Stimulated activated CD8-positive, alpha-beta memory T cell treated with anti-CD3 and anti-CD28 coated beads, Interleukin-4, amount 100 ng/mL, for 4 hours (primary cell): ENCODE results near the gene YPEL1.
"Not testable (repeated sequence)": the region's sequence is repeated elsewhere in the genome, so short reads cannot be mapped to it uniquely, and the experiment has no call there.

Experiments used
- DNase-seq, 2 donors: peaks; one replicate each; pipeline ENCODE4 v3.0.0-alpha.2; 2020; ENCODE audit warnings: low read depth in 2 of 2, low spot score in 1 of 2

The YPEL1 gene

DNA sequence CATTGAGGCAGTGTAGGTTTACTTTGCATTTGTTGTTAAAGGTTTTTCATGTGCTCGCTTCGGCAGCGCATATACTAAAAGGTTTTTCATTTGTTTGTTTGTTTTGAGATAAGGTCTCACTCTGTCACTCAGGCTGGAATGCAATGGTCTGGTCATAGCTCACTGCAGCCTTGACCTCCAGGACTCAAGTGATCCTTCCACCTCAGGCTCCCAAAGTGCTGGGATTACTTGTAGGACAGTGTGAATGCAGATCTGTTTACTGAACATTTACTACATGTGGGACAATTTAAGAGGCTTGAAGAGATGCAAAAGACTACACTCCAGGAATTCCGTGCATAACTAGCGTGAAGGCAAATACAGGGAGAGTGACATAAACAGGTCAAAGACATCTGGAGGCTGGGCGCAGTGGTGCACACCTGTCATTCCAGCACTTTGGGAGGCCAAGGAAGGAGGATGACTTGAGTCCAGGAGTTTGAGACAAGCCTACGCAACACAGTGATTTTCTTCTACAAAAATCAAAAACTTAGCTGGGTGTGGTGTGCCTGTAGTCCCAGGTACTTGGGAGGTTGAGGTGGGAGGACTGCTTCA lies 34.1 kb downstream of the YPEL1 start:
- no peak for DNase-seq

DNA sequence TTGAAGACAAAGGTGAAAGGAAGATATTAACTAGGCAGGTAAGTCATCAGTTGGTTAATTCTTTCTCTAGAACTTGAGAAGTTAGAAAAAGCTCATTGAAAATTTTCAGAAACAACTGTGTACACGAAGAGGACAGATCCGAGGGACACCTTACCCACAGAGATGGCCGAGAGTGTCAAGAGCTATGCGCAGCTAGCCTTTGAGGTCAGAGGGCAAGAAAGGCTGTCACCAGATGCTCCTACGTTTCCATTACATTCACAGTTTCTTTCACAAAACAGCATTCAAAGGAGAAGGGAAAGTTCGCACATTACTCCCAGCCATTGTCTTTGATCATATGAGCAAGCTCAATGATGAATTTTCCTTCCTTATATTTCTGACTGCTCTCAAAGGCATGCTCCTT lies 34.8 kb downstream of the YPEL1 start:
- no peak for DNase-seq

DNA sequence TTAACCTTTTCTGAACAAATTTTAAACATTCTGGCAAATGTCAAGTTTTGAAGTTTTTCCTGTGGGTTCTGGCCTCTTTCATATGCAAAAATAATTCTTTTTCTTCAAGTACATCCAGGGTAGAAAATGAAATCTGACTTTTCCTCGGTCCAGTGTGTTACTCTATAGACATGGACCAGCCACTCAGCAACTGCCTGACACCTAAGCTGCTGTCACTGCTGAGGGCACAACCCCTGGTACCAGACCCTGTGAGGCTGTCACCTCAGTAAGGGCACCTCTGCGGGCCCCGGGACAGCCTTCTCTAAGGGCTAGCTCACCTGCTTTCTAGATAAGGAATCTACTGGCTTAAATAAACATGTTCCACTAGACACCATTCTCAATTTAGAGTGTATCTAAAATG lies 36.0 kb downstream of the YPEL1 start:
- DNase-seq = no peak

DNA sequence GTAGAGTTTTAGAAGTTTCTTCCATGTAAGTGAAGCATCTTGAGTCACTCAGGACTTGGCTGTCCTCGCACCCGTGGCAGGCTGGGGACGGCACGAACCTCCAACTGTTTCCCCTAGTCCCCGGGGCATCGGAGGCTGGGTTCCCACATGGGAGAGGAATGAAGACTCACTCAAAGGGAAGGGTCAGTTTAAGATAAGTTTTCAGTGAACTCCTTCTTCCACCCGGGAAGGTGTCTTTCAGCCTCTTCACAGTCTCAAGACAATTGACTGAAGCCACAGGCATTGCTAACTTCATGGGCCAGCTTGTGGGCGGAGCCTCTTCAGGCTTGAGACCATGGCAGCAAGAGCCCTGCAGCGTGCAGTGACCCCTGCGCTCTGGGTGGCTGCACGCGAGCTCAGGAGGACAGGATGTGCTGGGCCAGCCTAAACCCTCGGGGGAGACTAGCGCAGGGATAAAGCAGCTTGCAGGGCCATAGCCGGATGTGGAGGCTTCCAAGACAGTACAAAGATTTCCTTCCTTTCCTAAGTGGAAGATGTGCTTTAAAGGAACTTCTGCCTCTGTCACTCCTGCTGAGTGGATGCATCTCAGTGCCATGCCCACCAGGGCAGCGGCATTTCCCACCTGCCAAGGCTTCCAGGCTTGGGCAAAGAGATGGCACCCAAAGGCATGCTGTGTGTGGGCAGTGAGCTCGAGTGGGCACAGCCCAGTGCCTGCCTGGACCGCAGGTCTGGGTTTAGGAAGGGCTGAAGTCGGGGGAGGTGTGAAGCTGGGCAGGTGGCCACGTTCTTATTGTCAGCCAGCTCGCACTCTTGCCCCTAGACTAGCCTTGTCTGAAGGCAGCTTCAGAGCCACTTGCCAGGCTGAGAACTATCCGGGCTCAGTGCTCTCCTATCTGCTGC lies 36.9 kb downstream of the YPEL1 start:
- DNase-seq = no peak

DNA sequence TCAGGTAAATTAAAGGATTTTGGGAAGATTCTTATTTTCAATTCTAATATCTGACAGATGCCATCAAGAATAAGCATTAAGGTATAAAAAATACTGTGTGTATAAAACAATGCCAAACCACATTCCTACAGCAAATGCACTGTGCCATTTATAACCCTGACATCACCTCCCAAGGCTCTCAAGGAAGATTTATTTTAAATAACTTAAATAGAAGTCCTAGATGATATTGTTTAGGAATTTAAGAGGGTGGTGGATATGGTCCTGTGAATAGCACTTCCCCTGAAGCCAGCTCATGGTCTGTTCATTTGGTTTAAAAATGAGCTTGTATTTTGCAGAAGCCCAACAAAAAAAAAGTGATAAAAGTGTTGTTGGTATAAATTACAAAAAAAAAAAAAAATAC lies 37.7 kb downstream of the YPEL1 start:
- no peak for DNase-seq

DNA sequence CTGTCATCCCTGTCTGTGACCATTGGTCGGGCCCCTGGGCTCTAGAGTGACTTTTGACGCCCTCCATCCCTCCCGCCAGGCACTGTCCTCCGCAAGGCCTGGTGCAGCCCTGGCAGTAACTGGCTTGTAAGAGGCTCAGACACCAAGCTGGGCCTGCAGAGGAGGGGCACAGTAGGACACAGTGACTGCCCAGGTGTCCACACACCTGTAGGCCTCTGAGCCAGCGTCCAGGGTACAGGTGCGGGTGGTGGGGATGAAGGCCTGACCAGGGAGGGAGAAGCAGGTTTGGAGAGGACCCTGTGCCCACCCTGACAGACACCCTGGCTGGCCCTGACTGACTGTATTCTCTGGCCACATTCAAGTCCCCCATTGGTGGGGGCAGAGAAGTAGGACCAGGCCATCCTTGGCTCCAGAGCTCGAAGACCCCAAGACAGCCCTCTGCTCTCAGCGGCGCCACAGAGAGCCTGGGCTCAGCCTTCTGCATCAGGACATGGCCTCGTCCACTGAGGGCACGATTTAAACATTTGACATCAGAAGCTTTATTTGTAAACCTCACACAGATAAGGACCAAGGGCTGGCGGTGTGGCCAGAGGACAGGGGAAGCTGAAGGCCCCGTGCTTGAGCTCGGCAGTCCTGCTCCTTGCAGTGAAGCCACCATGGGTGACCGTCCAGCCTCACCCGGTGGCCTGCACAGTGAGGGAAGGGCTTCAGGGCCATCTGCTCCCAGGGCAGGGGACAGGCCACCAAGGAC lies 38.4 kb downstream of the YPEL1 start:
- no peak for DNase-seq

DNA sequence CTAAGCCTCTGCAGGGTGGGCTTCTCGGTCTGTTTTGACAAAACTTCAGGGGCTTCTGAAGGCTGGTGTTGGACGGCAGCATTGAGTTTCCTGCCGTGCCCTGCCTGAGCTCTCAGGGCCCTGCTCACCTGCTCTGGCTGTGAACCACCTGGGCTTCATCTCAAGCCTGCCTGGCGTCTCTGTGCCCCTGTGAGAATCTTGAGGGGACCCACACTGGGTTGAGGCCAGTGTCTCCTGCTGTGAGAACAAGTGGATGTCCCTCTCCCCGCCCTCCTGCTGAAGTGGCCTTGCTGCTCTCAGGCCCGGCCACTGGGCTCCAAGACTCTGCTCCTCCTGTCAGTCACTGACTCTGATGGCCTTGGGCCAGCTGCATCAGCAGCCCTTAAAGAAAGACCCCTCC lies 39.5 kb downstream of the YPEL1 start:
- DNase-seq = no peak

DNA sequence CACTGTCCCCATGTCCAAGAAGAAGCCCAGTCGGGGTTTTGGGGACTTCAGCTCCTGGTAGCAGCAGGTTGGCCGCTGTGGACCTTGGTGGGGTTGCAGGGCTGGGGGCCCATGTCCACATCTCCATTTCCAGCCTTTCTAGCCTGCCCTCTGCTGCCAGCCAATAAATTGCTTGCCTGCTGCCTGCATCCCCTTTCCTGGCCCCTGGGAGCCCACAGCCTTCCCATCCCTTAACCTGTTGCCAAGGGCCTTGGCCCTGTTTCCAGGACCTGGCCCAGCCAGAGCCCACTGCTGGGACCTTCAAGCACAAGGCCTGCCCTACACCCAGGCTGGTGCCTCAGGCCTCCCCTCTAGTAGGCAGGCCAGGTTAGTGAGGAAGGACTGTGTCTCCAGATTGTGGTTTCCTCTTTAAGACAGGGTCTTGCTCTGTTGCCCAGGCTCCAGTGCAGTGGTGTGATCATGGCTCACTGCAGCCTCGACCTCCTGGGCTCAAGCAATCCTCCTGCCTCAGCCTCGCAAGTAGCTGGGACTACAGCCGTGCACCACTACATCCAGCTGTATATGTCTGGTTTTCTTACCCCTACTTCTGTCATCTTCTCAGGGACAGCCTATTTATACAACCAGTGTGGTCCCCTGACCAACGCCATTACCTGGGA lies 40.0 kb downstream of the YPEL1 start:
- DNase-seq = no peak

DNA sequence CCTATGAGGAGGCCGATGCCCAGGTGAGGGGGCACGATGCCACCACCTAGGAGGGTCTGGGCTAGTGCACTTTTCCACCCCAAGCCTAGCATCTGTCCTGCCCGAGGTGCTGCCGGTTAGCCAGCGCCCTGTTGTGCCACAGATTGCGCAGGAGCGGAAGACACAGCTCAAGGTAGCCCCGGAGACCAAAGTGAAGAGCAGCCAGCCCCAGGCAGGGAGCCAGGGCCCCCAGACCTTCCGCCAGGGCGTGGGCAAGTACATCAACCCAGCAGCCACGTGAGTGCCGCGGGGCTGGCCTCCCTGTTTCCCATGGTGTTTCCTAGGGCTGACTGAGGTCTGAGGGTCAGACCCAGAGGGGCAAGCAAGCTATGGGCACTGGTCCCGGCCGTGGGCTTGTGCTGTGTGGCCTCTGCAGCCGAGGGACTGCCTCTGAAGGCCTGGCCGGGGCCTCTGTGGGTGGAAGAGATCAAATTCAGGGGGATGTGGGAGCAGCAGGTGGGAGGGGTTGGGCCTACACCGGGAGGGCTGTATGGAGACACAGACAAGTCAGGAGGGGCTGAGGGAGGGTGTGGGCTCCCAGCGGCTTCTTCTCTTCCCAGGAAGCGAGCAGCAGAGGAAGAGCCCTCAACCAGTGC lies 40.7 kb downstream of the YPEL1 start:
- no peak for DNase-seq

DNA sequence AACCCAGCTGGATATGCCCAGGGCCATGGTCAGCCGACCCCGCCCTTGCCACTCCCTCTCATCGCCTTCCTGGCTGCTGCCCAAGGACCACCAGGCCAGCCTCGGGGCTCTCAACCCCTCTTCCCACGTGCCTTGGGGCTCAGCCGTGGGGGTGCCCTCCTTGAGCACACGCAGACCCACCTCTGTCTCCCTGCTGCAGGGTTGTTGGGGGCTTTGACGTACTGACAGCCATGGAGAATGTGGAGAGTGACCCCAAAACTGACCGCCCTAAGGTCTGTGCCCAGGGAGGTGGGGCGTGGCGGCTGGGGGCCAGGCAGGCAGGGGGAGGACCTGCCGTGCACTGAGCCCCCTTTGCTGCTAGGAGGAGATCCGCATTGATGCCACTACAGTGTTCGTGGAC lies 41.2 kb downstream of the YPEL1 start:
- no peak for DNase-seq

DNA sequence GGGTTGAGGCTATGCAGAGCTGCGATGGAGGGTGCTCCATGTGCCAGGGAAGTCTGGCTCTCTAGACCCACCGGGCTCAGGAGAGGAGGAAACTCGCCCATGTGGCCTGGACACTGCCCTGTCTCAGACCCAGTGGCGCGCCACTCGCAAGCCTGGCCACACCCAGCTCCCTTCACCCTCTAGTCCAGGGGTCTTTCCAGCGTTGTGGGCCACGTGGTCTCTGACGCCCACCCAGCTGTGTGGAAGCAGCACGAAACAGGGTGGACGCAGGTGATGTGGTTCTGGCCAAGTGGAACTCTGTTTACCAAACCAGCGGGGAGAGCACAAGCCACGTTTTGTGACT lies 41.6 kb downstream of the YPEL1 start:
- no peak for DNase-seq

DNA sequence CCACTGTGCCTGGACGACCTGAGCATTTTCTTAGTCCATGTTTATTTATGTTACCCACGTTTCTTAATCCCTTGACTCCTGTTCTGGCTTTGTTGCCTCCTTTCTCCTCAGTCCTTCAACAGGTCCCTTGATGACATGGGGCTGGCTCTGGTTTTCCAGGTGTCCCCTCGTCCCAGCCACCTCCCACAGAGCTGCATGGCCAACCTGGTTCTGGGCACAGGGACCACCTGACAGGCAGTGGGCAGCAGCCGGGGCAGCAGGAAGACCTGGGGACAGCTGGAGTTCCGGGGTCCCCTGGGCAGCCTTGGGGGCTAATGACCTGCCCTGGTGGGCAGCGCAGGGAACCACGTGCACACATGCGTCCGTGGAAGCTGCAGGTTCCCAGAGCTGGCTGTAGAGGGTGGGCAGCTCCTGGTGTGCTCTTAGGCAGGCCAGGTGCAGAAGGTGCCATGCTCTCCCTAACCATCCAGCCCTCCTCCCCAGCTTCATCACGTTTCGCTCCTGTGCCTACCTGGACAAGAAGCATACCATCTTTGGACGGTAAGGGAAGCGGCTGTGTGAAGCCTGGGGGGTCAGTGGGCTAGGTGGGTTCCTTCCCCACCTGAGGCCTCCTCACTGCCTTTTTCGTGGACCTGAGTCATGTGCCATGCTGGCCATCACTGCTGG lies 42.1 kb downstream of the YPEL1 start:
- no peak for DNase-seq

DNA sequence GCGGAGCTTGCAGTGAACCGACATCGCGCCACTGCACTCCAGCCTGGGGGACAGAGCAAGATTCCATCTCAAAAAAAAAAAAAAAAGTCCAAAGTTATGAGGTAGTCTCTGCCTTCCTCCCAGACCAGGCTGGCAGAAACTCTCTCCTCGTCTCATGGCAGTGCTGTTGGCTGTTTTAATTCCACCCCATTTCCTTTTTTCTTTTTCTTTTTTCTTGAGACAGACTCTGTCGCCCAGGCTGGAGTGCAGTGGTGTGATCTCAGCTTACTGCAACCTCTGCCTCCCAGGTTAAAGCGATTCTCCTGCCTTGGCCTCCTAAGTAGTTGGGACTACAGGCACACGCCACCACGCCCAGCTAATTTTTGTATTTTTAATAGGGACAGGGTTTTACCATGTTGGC lies 42.7 kb downstream of the YPEL1 start:
- not testable (repeated sequence) for DNase-seq

DNA sequence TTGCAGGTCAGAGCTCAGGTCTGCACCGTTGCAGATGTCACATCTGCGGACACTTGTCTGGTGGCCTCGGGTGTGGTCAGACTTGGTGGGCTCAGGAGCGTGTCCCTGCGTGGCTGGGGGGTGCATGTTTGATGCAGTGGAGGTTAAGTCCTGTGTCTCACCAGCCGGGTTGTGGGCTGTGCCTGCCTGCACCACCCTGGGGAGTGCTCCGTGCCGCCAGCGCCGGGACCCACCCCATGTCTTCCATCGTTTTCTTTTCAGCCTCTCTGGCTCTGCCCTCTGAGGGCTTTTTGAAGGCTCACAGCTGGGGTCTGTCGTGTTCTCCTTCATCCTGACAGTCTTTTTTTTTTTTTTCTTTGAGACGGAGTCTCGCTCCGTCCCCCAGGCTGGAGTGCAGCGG lies 43.8 kb downstream of the YPEL1 start:
- no peak for DNase-seq

DNA sequence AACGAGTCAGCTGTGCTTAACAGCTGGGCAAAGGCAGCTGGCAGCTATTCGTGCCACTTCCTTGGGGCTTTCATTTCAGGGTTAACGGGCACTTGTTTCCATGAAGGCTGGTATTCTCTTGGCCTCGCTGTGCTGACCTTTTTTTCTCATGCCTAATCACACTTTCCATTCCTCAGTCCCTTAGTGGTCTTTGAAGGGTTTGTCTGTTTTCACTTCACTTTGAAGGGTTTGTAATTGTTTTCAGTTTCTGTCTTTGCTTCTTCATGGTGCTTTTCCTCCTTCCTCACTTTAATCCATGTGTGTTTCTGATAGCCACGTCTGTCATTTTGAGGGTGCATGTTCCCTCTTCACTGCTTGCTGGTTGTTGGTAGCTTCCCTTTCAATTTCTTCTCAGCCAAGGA lies 45.2 kb downstream of the YPEL1 start:
- DNase-seq = no peak

DNA sequence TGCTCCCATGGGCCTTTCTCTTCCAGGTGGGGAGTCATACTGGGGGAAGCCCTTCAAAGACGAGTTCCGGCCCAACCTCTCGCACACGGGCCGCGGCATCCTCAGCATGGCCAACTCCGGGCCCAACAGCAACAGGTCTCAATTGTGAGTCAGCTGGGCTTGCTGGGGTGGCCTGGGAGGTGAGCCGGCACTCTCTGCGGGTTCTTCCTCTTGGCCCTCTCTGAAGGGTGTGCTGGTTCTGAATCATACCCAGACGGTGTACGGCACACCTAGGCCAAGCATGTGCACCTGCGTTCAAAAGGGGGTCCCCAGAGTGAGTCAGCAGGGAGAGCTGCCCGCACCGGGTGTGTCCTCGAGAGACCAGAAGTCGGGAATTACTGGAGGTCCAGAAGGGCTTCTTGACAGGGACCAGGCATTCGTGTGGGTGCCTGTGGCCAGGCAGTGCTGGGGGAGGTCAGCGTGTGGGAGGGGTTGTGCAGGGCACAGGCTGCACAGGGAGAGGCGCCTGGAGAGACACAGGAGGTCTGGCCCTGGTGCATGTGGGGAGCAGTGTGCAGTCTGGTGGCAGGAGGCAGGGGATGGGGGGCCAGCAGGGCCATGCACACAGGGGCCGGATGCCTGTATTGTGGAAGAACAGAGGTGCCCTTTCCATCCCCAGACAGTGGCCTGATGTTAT lies 46.8 kb downstream of the YPEL1 start:
- DNase-seq = no peak

DNA sequence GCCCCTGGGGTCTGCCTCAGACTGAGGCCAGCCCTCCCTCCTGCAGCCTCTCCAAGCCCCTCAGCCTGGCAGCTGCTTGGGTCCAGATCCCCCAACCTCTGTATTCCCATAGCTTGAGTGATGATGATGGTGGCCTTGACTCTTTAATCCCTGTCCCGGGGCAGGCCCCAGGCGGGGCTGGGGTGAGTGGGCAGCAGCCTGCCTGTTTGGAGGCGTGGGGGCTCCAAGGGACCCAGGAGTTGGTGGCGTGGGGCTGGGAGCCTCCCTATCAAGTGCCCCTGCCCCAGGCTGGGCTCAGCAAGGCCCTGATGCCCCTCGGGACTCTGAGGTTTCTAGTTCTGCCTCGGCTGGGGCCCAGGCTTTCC lies 47.3 kb downstream of the YPEL1 start:
- no peak for DNase-seq

DNA sequence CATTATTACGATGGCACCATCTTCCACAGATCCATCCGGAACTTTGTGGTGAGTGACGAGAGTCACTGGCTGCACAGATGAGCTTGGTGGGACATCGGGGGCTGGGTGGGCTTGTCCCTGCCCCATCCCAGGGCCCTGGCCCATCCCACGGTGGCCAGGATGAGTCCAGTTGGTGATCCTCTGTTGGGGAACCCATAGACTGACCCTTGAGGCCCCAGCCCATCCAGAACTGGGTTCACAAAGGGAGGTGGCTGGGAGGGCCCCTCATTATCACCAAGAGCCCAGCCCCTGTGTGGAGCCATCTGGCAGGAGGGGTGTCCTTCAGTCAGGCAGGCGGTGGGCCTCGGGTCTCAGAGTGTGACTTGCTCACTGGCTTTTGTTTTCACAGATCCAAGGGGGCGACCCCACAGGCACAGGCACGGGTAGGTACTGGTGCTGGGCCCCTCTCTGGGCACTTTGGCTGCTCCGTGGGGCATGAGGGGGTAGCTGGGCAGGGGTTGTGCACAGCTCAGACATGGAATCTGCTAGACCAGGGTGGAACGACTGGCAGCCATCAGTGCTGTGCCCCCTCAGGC lies 47.8 kb downstream of the YPEL1 start:
- DNase-seq = no peak

DNA sequence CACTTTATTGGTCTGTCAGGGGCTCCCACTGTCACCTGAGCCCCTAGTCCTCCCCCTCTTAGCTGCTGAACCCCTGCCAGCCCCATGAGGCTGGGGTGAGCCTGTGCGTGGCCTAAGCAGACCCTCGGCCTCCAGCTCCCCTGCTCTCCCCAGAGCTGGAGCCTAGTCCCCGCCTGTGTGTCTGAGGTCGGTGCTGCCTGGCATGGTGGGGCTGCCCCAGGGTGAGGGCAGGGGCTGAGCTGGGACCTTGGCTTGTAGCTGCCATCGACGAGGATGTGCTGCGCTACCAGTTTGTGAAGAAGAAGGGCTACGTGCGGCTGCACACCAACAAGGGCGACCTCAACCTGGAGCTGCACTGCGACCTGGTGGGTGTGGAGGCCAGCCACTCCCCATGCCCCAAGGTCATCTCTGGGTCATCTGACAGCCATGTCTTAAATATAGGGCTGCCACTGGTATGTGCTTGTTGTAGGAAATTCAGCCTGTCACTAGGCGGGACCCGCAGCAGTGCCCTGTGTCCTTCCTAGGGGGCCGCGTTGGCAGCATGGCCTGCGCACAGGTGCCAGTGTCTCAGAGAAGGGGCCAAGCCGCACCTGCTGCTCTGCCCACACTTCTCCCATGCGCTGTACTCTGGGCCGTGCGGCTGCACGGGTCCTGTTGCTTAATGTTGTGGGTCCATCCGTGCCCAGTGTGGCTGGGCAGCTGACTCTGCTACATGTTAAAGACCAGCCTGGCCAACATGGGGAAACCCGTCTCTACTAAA lies 48.8 kb downstream of the YPEL1 start:
- DNase-seq = no peak
